ENCODE data around the gene RGS3. TPM values are rescaled to one million over a fixed set of nuclear protein-coding genes. Genes with fewer than 3 reads are reported as not detected.

RGS3 gene
- total RNA-seq, 1 donor: 77.4 TPM

GRCh38 chr9:113456235-113456634 lies 7.3 kb upstream of the RGS3 start:
- peak; percentile 82 for DNase-seq (ENCODE audit: insufficient read length, low spot score, missing footprints)
- H3K36me3 ChIP-seq (ENCODE audit: insufficient read depth, low read length): no peaks in the 10 kb centered on the region
- no peak for TF ChIP-seq CTCF (IDR thresholded peaks at IDR 0.05; ENCODE audit: extremely low read depth, low read depth, low read length)
- peak overlapping the region; percentile 23 for H2AFZ ChIP-seq (ENCODE audit: low read length)
- no peaks in the 10 kb centered on the region for H3K9me3 ChIP-seq (ENCODE audit: low read depth, low read length)
- no peaks in the 10 kb centered on the region for H3K79me2 ChIP-seq (ENCODE audit: insufficient read depth, low read length)
- H3K27me3 ChIP-seq (ENCODE audit: insufficient read depth, low read length): no peaks in the 10 kb centered on the region
- no peak overlapping the region for H3K4me2 ChIP-seq (ENCODE audit: insufficient read depth, low read length)
- peaks cover 28% of the 10 kb centered on the region for H3K4me1 ChIP-seq (ENCODE audit: insufficient read depth, low read length)
- H4K20me1 ChIP-seq (ENCODE audit: insufficient read depth, low read length): no peaks in the 10 kb centered on the region
- H3K4me3 ChIP-seq (ENCODE audit: insufficient read depth, low read length): no peak overlapping the region
- H3K27ac ChIP-seq (ENCODE audit: low read depth, low read length): peak overlapping the region; percentile 88

GRCh38 chr9:113461285-113461684 lies 2.2 kb upstream of the RGS3 start:
- TF ChIP-seq CTCF (IDR thresholded peaks at IDR 0.05; ENCODE audit: extremely low read depth, low read depth, low read length): no peak
- peaks cover 8% of the 10 kb centered on the region for H3K27me3 ChIP-seq (ENCODE audit: insufficient read depth, low read length)
- no peaks in the 10 kb centered on the region for H4K20me1 ChIP-seq (ENCODE audit: insufficient read depth, low read length)
- no peaks in the 10 kb centered on the region for H3K9me3 ChIP-seq (ENCODE audit: low read depth, low read length)
- DNase-seq (ENCODE audit: insufficient read length, low spot score, missing footprints): peak; percentile 32
- H3K27ac ChIP-seq (ENCODE audit: low read depth, low read length): no peak overlapping the region
- H3K36me3 ChIP-seq (ENCODE audit: insufficient read depth, low read length): no peaks in the 10 kb centered on the region
- no peak overlapping the region for H3K4me2 ChIP-seq (ENCODE audit: insufficient read depth, low read length)
- no peak overlapping the region for H2AFZ ChIP-seq (ENCODE audit: low read length)
- H3K79me2 ChIP-seq (ENCODE audit: insufficient read depth, low read length): no peaks in the 10 kb centered on the region
- H3K4me1 ChIP-seq (ENCODE audit: insufficient read depth, low read length): peaks cover 5% of the 10 kb centered on the region
- no peak overlapping the region for H3K4me3 ChIP-seq (ENCODE audit: insufficient read depth, low read length)

- Histone ChIP-seq H4K20me1 (ENCODE audit: insufficient read depth, low read length) (no peaks in the 10 kb centered on the region), H3K79me2 (ENCODE audit: insufficient read depth, low read length) (no peaks in the 10 kb centered on the region), H3K4me2 (ENCODE audit: insufficient read depth, low read length) (no peak overlapping the region), H3K36me3 (ENCODE audit: insufficient read depth, low read length) (no peaks in the 10 kb centered on the region), H3K27me3 (ENCODE audit: insufficient read depth, low read length) (peaks cover 8% of the 10 kb centered on the region), H2AFZ (ENCODE audit: low read length) (no peak overlapping the region), H3K27ac (ENCODE audit: low read depth, low read length) (no peak overlapping the region), H3K4me3 (ENCODE audit: insufficient read depth, low read length) (no peak overlapping the region), H3K9me3 (ENCODE audit: low read depth, low read length) (no peaks in the 10 kb centered on the region), H3K4me1 (ENCODE audit: insufficient read depth, low read length) (no peaks in the 10 kb centered on the region)
- no peak for TF ChIP-seq CTCF (IDR thresholded peaks at IDR 0.05; ENCODE audit: extremely low read depth, low read depth, low read length)
- no peak for DNase-seq (ENCODE audit: insufficient read length, low spot score, missing footprints)
Observed at GRCh38 chr9:113461943-113462342, 1.6 kb upstream of the RGS3 start.

- no peak overlapping the region for H3K4me3 ChIP-seq (ENCODE audit: insufficient read depth, low read length)
- H3K4me2 ChIP-seq (ENCODE audit: insufficient read depth, low read length): peak overlapping the region; percentile 74
- no peak overlapping the region for H3K27ac ChIP-seq (ENCODE audit: low read depth, low read length)
- H3K4me1 ChIP-seq (ENCODE audit: insufficient read depth, low read length): no peaks in the 10 kb centered on the region
- no peaks in the 10 kb centered on the region for H3K36me3 ChIP-seq (ENCODE audit: insufficient read depth, low read length)
- H4K20me1 ChIP-seq (ENCODE audit: insufficient read depth, low read length): no peaks in the 10 kb centered on the region
- peaks cover 8% of the 10 kb centered on the region for H3K27me3 ChIP-seq (ENCODE audit: insufficient read depth, low read length)
- H3K79me2 ChIP-seq (ENCODE audit: insufficient read depth, low read length): no peaks in the 10 kb centered on the region
- no peaks in the 10 kb centered on the region for H3K9me3 ChIP-seq (ENCODE audit: low read depth, low read length)
- peak overlapping the region; percentile 59 for H2AFZ ChIP-seq (ENCODE audit: low read length)
- DNase-seq (ENCODE audit: insufficient read length, low spot score, missing footprints): peak; percentile 73
- no peak for TF ChIP-seq CTCF (IDR thresholded peaks at IDR 0.05; ENCODE audit: extremely low read depth, low read depth, low read length)
Observed at GRCh38 chr9:113462781-113463286, 693 bp upstream of the RGS3 start.

Data from osteoblast (primary cell).